ENCODE measurements around the gene RGS9. TPM values are rescaled to one million over a fixed set of nuclear protein-coding genes. Genes with fewer than 3 reads are reported as not detected.

RGS9 gene
- total and polyA plus RNA-seq, 2 experiments from 2014 or later, result 12.8 to 29.6 TPM

DNA sequence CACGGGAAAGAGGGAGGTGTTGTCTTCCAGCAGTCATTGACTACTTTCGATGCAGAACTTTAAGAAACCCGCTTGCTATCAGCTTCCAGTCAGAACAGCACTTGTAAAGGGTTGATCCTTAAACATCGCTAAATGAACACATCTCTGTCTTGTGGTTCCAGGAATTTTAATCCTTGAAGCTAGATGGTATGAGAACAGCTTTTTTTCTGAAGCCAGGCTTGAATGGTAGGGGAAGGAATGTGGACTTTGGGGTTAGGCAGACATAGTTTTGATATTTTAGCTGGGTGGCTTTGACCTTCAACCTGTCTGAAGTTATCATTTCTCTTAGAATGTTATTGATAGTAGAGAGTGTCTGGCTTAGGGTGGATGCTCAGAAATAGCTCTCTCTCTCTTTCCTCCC is 81.1 kb downstream of the RGS9 start:
- H3K36me3 Mint-ChIP-seq (ENCODE audit: low read depth), result no peaks in the 10 kb centered on the region
- no peaks in the 10 kb centered on the region for H3K79me2 ChIP-seq (replicated peaks; ENCODE audit: insufficient read depth)
- no peak overlapping the region for H3K4me3 Mint-ChIP-seq
- no peak overlapping the region for H3K27ac ChIP-seq (ENCODE audit: low read depth)
- no peak for DNase-seq (ENCODE audit: low spot score)
- peaks cover 6% of the 10 kb centered on the region for H3K27me3 Mint-ChIP-seq (ENCODE audit: insufficient read depth, low read depth, poor library complexity)
- peaks cover 3% of the 10 kb centered on the region; the same call in 1 of the 2 replicates for H3K4me1 ChIP-seq (ENCODE audit: insufficient read depth)
- no peaks in the 10 kb centered on the region for H3F3A ChIP-seq (replicated peaks; ENCODE audit: low read depth)
- H3K36me3 ChIP-seq (ENCODE audit: insufficient read depth), result no peaks in the 10 kb centered on the region
- no peak overlapping the region for H3K4me3 ChIP-seq
- no peak overlapping the region for H3K27ac Mint-ChIP-seq
- ATAC-seq, result no peak
- H3K9me2 ChIP-seq (ENCODE audit: insufficient read depth), result 0 out of 2 replicates have a peak, but pooled peaks cover 5% of the 10 kb centered on the region
- no peaks in the 10 kb centered on the region for H4K20me1 ChIP-seq (replicated peaks; ENCODE audit: insufficient read depth)
- no peaks in the 10 kb centered on the region for H3K27me3 ChIP-seq (ENCODE audit: insufficient read depth)
- H2AFZ ChIP-seq, result no peak overlapping the region
- TF ChIP-seq, protein P1, sequence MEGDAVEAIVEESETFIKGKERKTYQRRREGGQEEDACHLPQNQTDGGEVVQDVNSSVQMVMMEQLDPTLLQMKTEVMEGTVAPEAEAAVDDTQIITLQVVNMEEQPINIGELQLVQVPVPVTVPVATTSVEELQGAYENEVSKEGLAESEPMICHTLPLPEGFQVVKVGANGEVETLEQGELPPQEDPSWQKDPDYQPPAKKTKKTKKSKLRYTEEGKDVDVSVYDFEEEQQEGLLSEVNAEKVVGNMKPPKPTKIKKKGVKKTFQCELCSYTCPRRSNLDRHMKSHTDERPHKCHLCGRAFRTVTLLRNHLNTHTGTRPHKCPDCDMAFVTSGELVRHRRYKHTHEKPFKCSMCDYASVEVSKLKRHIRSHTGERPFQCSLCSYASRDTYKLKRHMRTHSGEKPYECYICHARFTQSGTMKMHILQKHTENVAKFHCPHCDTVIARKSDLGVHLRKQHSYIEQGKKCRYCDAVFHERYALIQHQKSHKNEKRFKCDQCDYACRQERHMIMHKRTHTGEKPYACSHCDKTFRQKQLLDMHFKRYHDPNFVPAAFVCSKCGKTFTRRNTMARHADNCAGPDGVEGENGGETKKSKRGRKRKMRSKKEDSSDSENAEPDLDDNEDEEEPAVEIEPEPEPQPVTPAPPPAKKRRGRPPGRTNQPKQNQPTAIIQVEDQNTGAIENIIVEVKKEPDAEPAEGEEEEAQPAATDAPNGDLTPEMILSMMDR (conservative IDR thresholded peaks at IDR 0.05; ENCODE audit: low read depth in 2 of 2), result no peak
- TF ChIP-seq CREB1 (CRISPR knock-in tag; IDR thresholded peaks at IDR 0.05; ENCODE audit: low read depth) (no peak), JUNB (IDR thresholded peaks at IDR 0.05; ENCODE audit: unreplicated experiment) (no peak), EZH2 (IDR thresholded peaks at IDR 0.05; ENCODE audit: low read depth, unreplicated experiment) (no peak), ZNF114 (CRISPR knock-in tag; IDR thresholded peaks at IDR 0.05) (no peak), NANOG (IDR thresholded peaks at IDR 0.05; ENCODE audit: borderline replicate concordance) (no peak), POLR2AphosphoS5 (IDR thresholded peaks at IDR 0.05; ENCODE audit: low read depth) (no peak), EZH2phosphoT487 (IDR thresholded peaks at IDR 0.05; ENCODE audit: unreplicated experiment) (no peak), ZNF331 (CRISPR knock-in tag; IDR thresholded peaks at IDR 0.05; ENCODE audit: low read depth) (no peak), STAT1 (IDR thresholded peaks at IDR 0.05; ENCODE audit: unreplicated experiment) (no peak)
- TF ChIP-seq, protein P2, sequence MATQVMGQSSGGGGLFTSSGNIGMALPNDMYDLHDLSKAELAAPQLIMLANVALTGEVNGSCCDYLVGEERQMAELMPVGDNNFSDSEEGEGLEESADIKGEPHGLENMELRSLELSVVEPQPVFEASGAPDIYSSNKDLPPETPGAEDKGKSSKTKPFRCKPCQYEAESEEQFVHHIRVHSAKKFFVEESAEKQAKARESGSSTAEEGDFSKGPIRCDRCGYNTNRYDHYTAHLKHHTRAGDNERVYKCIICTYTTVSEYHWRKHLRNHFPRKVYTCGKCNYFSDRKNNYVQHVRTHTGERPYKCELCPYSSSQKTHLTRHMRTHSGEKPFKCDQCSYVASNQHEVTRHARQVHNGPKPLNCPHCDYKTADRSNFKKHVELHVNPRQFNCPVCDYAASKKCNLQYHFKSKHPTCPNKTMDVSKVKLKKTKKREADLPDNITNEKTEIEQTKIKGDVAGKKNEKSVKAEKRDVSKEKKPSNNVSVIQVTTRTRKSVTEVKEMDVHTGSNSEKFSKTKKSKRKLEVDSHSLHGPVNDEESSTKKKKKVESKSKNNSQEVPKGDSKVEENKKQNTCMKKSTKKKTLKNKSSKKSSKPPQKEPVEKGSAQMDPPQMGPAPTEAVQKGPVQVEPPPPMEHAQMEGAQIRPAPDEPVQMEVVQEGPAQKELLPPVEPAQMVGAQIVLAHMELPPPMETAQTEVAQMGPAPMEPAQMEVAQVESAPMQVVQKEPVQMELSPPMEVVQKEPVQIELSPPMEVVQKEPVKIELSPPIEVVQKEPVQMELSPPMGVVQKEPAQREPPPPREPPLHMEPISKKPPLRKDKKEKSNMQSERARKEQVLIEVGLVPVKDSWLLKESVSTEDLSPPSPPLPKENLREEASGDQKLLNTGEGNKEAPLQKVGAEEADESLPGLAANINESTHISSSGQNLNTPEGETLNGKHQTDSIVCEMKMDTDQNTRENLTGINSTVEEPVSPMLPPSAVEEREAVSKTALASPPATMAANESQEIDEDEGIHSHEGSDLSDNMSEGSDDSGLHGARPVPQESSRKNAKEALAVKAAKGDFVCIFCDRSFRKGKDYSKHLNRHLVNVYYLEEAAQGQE (IDR thresholded peaks at IDR 0.05; ENCODE audit: unreplicated experiment), result no peak
- TF ChIP-seq, protein P3, sequence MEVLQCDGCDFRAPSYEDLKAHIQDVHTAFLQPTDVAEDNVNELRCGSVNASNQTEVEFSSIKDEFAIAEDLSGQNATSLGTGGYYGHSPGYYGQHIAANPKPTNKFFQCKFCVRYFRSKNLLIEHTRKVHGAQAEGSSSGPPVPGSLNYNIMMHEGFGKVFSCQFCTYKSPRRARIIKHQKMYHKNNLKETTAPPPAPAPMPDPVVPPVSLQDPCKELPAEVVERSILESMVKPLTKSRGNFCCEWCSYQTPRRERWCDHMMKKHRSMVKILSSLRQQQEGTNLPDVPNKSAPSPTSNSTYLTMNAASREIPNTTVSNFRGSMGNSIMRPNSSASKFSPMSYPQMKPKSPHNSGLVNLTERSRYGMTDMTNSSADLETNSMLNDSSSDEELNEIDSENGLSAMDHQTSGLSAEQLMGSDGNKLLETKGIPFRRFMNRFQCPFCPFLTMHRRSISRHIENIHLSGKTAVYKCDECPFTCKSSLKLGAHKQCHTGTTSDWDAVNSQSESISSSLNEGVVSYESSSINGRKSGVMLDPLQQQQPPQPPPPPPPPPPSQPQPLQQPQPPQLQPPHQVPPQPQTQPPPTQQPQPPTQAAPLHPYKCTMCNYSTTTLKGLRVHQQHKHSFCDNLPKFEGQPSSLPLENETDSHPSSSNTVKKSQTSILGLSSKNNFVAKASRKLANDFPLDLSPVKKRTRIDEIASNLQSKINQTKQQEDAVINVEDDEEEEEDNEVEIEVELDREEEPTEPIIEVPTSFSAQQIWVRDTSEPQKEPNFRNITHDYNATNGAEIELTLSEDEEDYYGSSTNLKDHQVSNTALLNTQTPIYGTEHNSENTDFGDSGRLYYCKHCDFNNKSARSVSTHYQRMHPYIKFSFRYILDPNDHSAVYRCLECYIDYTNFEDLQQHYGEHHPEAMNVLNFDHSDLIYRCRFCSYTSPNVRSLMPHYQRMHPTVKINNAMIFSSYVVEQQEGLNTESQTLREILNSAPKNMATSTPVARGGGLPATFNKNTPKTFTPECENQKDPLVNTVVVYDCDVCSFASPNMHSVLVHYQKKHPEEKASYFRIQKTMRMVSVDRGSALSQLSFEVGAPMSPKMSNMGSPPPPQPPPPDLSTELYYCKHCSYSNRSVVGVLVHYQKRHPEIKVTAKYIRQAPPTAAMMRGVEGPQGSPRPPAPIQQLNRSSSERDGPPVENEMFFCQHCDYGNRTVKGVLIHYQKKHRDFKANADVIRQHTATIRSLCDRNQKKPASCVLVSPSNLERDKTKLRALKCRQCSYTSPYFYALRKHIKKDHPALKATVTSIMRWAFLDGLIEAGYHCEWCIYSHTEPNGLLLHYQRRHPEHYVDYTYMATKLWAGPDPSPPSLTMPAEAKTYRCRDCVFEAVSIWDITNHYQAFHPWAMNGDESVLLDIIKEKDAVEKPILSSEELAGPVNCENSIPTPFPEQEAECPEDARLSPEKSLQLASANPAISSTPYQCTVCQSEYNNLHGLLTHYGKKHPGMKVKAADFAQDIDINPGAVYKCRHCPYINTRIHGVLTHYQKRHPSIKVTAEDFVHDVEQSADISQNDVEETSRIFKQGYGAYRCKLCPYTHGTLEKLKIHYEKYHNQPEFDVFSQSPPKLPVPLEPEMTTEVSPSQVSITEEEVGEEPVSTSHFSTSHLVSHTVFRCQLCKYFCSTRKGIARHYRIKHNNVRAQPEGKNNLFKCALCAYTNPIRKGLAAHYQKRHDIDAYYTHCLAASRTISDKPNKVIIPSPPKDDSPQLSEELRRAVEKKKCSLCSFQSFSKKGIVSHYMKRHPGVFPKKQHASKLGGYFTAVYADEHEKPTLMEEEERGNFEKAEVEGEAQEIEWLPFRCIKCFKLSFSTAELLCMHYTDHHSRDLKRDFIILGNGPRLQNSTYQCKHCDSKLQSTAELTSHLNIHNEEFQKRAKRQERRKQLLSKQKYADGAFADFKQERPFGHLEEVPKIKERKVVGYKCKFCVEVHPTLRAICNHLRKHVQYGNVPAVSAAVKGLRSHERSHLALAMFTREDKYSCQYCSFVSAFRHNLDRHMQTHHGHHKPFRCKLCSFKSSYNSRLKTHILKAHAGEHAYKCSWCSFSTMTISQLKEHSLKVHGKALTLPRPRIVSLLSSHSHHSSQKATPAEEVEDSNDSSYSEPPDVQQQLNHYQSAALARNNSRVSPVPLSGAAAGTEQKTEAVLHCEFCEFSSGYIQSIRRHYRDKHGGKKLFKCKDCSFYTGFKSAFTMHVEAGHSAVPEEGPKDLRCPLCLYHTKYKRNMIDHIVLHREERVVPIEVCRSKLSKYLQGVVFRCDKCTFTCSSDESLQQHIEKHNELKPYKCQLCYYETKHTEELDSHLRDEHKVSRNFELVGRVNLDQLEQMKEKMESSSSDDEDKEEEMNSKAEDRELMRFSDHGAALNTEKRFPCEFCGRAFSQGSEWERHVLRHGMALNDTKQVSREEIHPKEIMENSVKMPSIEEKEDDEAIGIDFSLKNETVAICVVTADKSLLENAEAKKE (CRISPR knock-in tag; IDR thresholded peaks at IDR 0.05), result no peak
- TF ChIP-seq, protein P4, sequence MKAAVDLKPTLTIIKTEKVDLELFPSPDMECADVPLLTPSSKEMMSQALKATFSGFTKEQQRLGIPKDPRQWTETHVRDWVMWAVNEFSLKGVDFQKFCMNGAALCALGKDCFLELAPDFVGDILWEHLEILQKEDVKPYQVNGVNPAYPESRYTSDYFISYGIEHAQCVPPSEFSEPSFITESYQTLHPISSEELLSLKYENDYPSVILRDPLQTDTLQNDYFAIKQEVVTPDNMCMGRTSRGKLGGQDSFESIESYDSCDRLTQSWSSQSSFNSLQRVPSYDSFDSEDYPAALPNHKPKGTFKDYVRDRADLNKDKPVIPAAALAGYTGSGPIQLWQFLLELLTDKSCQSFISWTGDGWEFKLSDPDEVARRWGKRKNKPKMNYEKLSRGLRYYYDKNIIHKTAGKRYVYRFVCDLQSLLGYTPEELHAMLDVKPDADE (IDR thresholded peaks at IDR 0.05), result no peak
- H3K9me3 Mint-ChIP-seq, result no peaks in the 10 kb centered on the region; the same call in 2 of the 3 replicates
- no peaks in the 10 kb centered on the region for H3K4me1 Mint-ChIP-seq
- H3K4me2 ChIP-seq, result no peak overlapping the region
